GM12872 (cell line): ENCODE data around the gene PARM1.

Source experiments
- CTCF ChIP-seq: IDR thresholded peaks from 3 replicates; pipeline ENCODE4 v1.5.1; 2011; ENCODE audit warnings: low read depth, mild to moderate bottlenecking, low read length, moderate library complexity; ENCODE audit not compliant: insufficient read depth

The PARM1 gene

DNA sequence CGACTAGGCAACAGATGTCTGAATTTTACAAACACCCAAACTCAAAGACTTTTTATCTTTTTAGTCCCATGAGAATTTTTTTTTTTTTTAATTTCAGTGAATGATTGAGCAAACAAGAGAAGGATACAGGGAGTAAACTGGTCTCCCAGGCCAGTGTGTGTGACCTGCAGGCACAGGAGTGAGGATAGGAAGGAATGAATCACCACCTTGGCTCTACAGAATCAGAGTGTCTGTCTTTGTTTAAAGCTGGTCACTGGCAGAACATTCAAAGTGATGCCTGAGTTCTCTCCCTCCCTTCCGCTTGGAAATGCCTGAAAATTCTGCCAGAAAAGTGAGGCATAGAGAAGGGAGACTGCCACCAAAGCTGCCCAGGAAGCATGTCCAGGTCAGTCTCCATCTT, 69.5 kb downstream of the PARM1 start:
- no peak for TF ChIP-seq CTCF

DNA sequence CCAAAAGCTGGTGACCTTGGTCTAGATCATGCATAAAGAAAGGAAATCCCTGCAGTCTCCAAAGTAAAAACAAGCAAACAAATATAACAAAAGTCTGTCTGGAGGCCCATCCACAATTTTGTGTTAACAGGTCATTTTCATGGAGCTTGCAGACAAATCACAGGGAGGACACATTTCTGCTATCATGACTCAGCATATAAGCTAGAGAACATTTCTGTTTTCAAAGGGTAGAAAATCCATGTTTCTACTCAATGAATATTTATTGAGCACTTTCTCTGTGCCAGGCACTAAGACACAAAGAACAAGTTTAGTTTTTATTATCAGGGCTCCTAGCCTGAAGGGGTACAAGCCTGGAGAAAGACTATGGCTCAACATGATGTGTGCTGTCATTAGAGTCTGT, 71.1 kb downstream of the PARM1 start:
- no peak for TF ChIP-seq CTCF

DNA sequence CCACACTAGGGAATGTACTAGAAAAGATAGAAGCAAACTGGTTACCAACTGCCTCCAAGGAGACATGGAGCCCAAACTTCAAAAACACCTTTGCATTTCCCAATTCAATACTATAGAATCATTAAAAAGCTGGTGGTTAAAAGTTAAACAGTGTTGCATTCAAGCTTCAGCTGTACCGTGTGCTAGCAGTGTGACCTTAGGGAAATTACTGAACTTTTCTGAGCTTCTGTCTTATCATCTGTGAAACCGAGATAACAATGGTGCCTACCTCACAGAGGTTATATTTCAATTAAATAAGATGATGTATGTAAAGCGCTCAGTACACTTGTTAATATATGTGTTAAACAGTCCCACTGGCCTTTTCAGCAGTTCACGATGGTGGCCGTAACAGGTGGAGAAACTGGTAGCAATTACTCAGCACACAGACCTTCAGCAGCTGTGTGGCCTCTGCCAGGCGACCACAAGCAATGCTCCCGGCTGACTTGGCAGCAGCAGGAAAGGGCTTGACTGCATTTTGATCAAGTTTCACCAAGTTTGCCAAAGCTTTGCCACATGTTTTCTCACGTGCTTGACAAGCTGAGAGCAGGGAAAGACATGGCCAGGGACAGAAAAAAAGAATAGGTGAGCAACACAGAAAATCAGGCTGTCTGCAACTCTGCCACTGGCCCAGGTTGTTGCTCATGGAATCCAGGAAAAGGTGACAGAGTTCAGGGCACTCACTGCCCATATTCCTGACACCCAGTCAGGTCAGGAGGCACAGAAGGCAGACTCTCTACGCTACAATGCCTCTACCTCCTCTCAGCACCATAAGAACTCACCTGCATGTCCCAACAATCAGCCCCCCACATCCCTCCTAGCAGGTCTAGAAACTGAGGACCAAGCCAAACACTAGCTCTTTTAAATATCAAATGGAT, 72.1 kb downstream of the PARM1 start:
- TF ChIP-seq CTCF: no peak

DNA sequence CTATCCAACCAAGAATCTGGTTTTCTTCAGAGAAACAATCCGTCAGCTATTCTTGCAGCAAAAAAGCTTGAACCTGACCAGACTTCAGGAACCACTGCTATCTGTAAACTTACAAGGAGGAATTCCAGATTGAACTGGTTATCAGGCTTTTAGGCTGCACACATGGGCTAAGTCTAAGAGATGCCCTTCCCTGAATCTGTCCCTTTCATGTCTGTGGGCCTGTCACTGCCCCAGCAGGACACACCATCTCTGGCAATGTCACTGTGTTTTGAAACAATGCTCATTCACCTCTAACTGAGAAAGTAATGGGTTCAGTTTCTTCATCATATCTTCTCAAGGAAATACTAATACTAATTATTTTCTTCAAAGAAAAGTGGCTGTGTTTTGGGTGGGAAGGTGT, 72.8 kb downstream of the PARM1 start:
- no peak for TF ChIP-seq CTCF

DNA sequence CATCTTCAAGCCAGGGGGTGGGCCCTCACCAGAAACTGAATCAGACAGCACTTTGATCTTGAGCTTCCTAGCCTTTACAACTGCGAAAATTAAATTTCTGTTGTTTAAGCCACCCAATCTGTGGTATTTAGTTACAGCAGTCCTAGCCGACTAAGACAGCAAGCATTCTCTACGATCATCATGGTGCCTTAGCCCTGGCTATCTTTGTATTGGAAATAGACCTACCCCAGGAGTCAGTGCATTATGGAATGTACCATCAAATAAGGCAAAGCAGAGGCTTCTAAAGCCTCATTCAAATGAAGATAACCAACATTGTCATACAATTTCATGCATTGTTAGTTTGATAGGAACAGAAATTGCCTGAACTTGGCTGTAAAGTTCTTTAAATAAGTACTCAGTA, 75.0 kb downstream of the PARM1 start:
- TF ChIP-seq CTCF: no peak

DNA sequence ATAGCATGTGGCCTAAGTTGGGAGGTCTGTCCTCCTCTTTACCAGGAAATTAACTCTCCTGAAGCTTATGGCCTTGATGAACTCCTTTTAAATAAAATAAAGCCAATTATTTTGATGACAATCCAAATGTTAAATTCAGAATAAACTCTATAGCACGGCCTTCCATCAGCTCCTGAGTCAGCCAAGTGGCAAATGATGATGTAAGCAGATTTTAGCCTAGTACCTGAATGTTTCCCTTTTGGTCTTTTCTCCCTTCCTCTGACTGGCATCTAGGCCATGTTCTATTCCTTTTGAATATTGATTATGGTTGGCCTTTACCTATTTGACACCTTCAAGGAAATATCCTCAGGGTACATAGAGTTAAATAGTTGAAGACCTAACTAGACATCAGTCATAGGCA, 76.2 kb downstream of the PARM1 start:
- no peak for TF ChIP-seq CTCF

- no peak for TF ChIP-seq CTCF
Measured at GRCh38 chr4:75011131-75011795, 78.3 kb downstream of the PARM1 start.
